Measurements from ENCODE around the gene TIGD6. TPM values are rescaled to one million over a fixed set of nuclear protein-coding genes. Genes with fewer than 3 reads are reported as not detected.

TIGD6 gene
- 10 to 100 TPM in 1 of 3 donors, 1 to 10 TPM in 2; 5.6 to 11.0 (median 5.6) TPM for total RNA-seq

- no peaks in the 10 kb centered on the region for H3K36me3 ChIP-seq
- H3K4me3 ChIP-seq = peak within 1 kb of the TSS; percentile 86 to 90 (median 88)
- intact Hi-C loops (cut with DNase I; ENCODE audit: low total_unique reads) = no loop called here
- H3K27me3 ChIP-seq = no peaks in the 10 kb centered on the region
- peak within 1 kb of the TSS; percentile 94 to 97 for H3K27ac ChIP-seq
- H3K9me3 ChIP-seq = no peaks in the 10 kb centered on the region
- DNase-seq (ENCODE audit: low spot score in 2 of 2) = peak; percentile 89
- peaks cover 2 to 9% of the 10 kb centered on the region in 2 donors for H3K4me1 ChIP-seq
- TF ChIP-seq POLR2AphosphoS5 (IDR thresholded peaks at IDR 0.05) = peak; percentile 79 to 94 (median 89)
- peak in 1 of 3 donors; percentile 16 for TF ChIP-seq CTCF (IDR thresholded peaks at IDR 0.05)
- TF ChIP-seq POLR2A (IDR thresholded peaks at IDR 0.05) = peak; percentile 38
Observed at GRCh38 chr5:150000256-150000989, at the start of gene TIGD6, which contains the start of gene HMGXB3. TSS of gene TIGD6 (minus strand) at chr5:150000654. CDS start at chr5:149996348, 4,306 bp downstream. TSS of gene HMGXB3 (plus strand) at chr5:150000739. CDS start at chr5:150004853, 4,114 bp downstream.

GRCh38 chr5:150046031-150046430 lies 45.6 kb upstream of the TIGD6 start:
- peaks cover 24% of the 10 kb centered on the region for H3K36me3 ChIP-seq
- DNase-seq (ENCODE audit: low spot score in 2 of 2) = no peak
- H3K27ac ChIP-seq = no peak overlapping the region
- H3K4me3 ChIP-seq = no peak overlapping the region
- H3K27me3 ChIP-seq = no peaks in the 10 kb centered on the region
- TF ChIP-seq POLR2A (IDR thresholded peaks at IDR 0.05) = no peak
- TF ChIP-seq CTCF (IDR thresholded peaks at IDR 0.05) = no peak
- no peak for TF ChIP-seq POLR2AphosphoS5 (IDR thresholded peaks at IDR 0.05)
- no peaks in the 10 kb centered on the region for H3K9me3 ChIP-seq
- no peaks in the 10 kb centered on the region for H3K4me1 ChIP-seq
- intact Hi-C loops (cut with DNase I; ENCODE audit: low total_unique reads) = no loop called here

- H3K9me3 ChIP-seq = no peaks in the 10 kb centered on the region
- no peak overlapping the region for H3K27ac ChIP-seq
- intact Hi-C loops (cut with DNase I; ENCODE audit: low total_unique reads) = no loop called here
- TF ChIP-seq POLR2A (IDR thresholded peaks at IDR 0.05) = no peak
- no peak for TF ChIP-seq POLR2AphosphoS5 (IDR thresholded peaks at IDR 0.05)
- no peak for TF ChIP-seq CTCF (IDR thresholded peaks at IDR 0.05)
- no peaks in the 10 kb centered on the region for H3K27me3 ChIP-seq
- DNase-seq (ENCODE audit: low spot score in 2 of 2) = no peak
- no peak overlapping the region for H3K4me3 ChIP-seq
- H3K36me3 ChIP-seq = peaks cover 24% of the 10 kb centered on the region
- no peaks in the 10 kb centered on the region for H3K4me1 ChIP-seq
Observed at GRCh38 chr5:150045549-150045948, 45.1 kb upstream of the TIGD6 start.

- no peak for DNase-seq (ENCODE audit: low spot score in 2 of 2)
- no peak overlapping the region for H3K4me3 ChIP-seq
- H3K36me3 ChIP-seq = peaks cover 24% of the 10 kb centered on the region
- no peaks in the 10 kb centered on the region for H3K9me3 ChIP-seq
- no peak overlapping the region for H3K27ac ChIP-seq
- no peaks in the 10 kb centered on the region for H3K4me1 ChIP-seq
- intact Hi-C loops (cut with DNase I; ENCODE audit: low total_unique reads) = no loop called here
- TF ChIP-seq POLR2A (IDR thresholded peaks at IDR 0.05) = no peak
- no peaks in the 10 kb centered on the region for H3K27me3 ChIP-seq
Observed at GRCh38 chr5:150044712-150045111, 44.3 kb upstream of the TIGD6 start.

- TF ChIP-seq POLR2AphosphoS5 (IDR thresholded peaks at IDR 0.05) (no peak), CTCF (IDR thresholded peaks at IDR 0.05) (no peak), POLR2A (IDR thresholded peaks at IDR 0.05) (no peak)
- no peaks in the 10 kb centered on the region for H3K27me3 ChIP-seq
- no peak overlapping the region for H3K27ac ChIP-seq
- intact Hi-C loops (cut with DNase I; ENCODE audit: low total_unique reads) = no loop called here
- no peak overlapping the region for H3K4me3 ChIP-seq
- peaks cover 24% of the 10 kb centered on the region for H3K36me3 ChIP-seq
- H3K9me3 ChIP-seq = no peaks in the 10 kb centered on the region
- H3K4me1 ChIP-seq = no peaks in the 10 kb centered on the region
- no peak for DNase-seq (ENCODE audit: low spot score in 2 of 2)
Observed at GRCh38 chr5:150044329-150044681, 43.9 kb upstream of the TIGD6 start.

Data from breast epithelium (tissue), 4 donors.